ENCODE data around the gene CEP44.
"Not testable (repeated sequence)": the region's sequence is repeated elsewhere in the genome, so short reads cannot be mapped to it uniquely, and the experiment has no call there.

Gene CEP44

GRCh38 chr4:174369985-174370384 lies 86.3 kb downstream of the CEP44 start:
- no peaks in the 10 kb centered on the region for H3K36me3 Mint-ChIP-seq (ENCODE audit: low read depth)

GRCh38 chr4:174373821-174374220 lies 90.1 kb downstream of the CEP44 start:
- H3K4me3 Mint-ChIP-seq: no peak overlapping the region

More at GRCh38 chr4:174369985-174370384, 86.3 kb downstream of the CEP44 start:
- no peaks in the 10 kb centered on the region for H3K27me3 Mint-ChIP-seq (ENCODE audit: low read depth)
- H3K27ac Mint-ChIP-seq: no peak overlapping the region
- no peak overlapping the region for H3K4me3 Mint-ChIP-seq
- H3K4me1 Mint-ChIP-seq (ENCODE audit: low read depth): no peaks in the 10 kb centered on the region
- H3K9me3 Mint-ChIP-seq: no peaks in the 10 kb centered on the region

DNA sequence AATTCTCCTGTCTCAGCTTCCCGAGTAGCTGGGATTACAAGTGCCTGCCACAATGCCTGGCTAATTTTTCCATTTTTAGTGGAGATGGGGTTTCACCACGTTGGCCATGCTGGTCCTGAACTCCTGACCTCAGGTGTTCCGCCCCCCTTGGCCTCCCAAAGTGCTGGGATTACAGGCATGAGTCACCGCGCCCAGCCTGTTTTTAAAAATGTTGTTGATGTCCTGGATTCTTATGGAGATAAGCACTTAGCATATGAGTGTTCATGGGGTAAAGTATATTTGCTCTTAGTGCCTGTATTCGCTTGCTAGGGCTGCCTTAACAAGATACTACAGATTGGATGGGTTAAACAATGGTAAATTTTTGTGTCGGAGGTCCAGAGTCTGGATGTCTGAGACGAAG lies 91.7 kb downstream of the CEP44 start:
- no peaks in the 10 kb centered on the region for H3K36me3 Mint-ChIP-seq (ENCODE audit: low read depth)

More at GRCh38 chr4:174373821-174374220, 90.1 kb downstream of the CEP44 start:
- peaks cover 8% of the 10 kb centered on the region for H3K27me3 Mint-ChIP-seq (ENCODE audit: low read depth)
- no peaks in the 10 kb centered on the region for H3K4me1 Mint-ChIP-seq (ENCODE audit: low read depth)
- no peak overlapping the region for H3K27ac Mint-ChIP-seq
- no peaks in the 10 kb centered on the region for H3K9me3 Mint-ChIP-seq
- no peaks in the 10 kb centered on the region for H3K36me3 Mint-ChIP-seq (ENCODE audit: low read depth)

DNA sequence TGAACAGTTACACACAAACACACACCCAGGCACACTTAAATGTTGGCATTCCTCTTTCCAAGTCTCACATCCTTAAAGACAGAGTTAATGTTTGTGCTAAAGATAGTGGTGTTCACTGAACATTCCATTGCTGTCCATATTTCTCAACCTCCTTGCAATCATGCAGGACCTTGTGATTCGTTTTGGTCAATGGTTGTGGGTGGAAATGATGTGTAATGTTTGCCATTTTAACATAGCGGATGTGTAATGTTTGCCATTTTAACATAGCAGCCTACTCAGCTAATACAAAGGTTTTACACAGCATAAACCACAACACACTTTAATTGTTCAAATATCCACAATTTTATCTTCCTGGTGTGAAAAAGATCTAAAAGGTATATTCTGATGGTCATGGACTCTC lies 93.9 kb downstream of the CEP44 start:
- no peak overlapping the region for H3K4me3 Mint-ChIP-seq
- H3K36me3 Mint-ChIP-seq (ENCODE audit: low read depth): no peaks in the 10 kb centered on the region
- no peak overlapping the region for H3K27ac Mint-ChIP-seq
- no peaks in the 10 kb centered on the region for H3K9me3 Mint-ChIP-seq
- H3K27me3 Mint-ChIP-seq (ENCODE audit: low read depth): peaks cover 11% of the 10 kb centered on the region
- H3K4me1 Mint-ChIP-seq (ENCODE audit: low read depth): no peaks in the 10 kb centered on the region

More for the DNA sequence above, 91.7 kb downstream of the CEP44 start:
- Mint-ChIP-seq H3K27ac (no peak overlapping the region), H3K27me3 (ENCODE audit: low read depth) (peaks cover 11% of the 10 kb centered on the region), H3K9me3 (no peaks in the 10 kb centered on the region), H3K4me3 (no peak overlapping the region), H3K4me1 (ENCODE audit: low read depth) (no peaks in the 10 kb centered on the region)

- no peaks in the 10 kb centered on the region for H3K36me3 Mint-ChIP-seq (ENCODE audit: low read depth)
- H3K27me3 Mint-ChIP-seq (ENCODE audit: low read depth): peaks cover 11% of the 10 kb centered on the region
- H3K4me3 Mint-ChIP-seq: no peak overlapping the region
- H3K27ac Mint-ChIP-seq: no peak overlapping the region
- no peaks in the 10 kb centered on the region for H3K4me1 Mint-ChIP-seq (ENCODE audit: low read depth)
- H3K9me3 Mint-ChIP-seq: no peaks in the 10 kb centered on the region
These were observed 95.2 kb downstream of the CEP44 start for GRCh38 chr4:174378951-174379350.

- H3K4me1 Mint-ChIP-seq (ENCODE audit: low read depth); H3K4me3 Mint-ChIP-seq; H3K36me3 Mint-ChIP-seq (ENCODE audit: low read depth); H3K27ac Mint-ChIP-seq; H3K9me3 Mint-ChIP-seq: not testable (repeated sequence)
- peaks cover 11% of the 10 kb centered on the region for H3K27me3 Mint-ChIP-seq (ENCODE audit: low read depth)
These were observed 96.5 kb downstream of the CEP44 start for GRCh38 chr4:174380206-174380605.

DNA sequence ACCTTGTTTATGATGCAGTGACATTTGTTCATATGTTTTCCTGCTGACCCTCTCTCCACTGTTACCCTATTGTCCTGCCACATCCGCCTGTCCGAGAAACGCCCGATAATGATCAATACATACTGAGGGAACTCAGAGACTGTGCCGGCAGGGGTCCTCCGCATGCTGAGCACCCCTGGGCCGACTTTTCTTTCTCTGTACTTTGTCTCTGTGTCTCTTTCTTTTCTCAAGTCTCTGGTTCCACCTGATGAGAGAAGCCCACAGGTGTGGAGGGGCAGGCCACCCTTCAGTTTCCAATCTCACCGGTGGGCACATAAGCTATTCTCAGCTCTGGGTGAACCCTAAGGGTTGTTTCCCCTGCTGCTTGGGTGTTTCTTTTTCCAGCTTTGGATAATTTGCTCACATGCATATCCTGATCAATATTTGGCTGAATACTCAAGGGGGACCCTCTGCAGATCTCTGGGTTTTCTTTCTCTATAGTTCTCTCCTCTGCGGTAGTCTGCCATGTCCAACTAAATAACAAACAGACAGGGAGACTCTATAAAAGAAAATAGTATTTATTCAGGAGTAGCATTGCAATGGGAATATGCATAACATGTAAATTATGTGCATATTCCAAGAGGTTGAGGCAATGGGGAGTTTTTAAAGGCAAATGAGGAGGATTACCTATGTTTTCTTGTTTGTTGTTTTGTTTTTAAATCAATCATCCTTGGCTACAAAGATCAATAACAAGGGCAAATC lies 97.2 kb downstream of the CEP44 start:
- no peak overlapping the region for H3K4me3 Mint-ChIP-seq
- H3K36me3 Mint-ChIP-seq (ENCODE audit: low read depth): no peaks in the 10 kb centered on the region
- peaks cover 11% of the 10 kb centered on the region for H3K27me3 Mint-ChIP-seq (ENCODE audit: low read depth)
- no peak overlapping the region for H3K27ac Mint-ChIP-seq
- no peaks in the 10 kb centered on the region for H3K4me1 Mint-ChIP-seq (ENCODE audit: low read depth)
- no peaks in the 10 kb centered on the region for H3K9me3 Mint-ChIP-seq

- Mint-ChIP-seq H3K4me1 (ENCODE audit: low read depth) (no peaks in the 10 kb centered on the region), H3K27me3 (ENCODE audit: low read depth) (peaks cover 11% of the 10 kb centered on the region), H3K9me3 (no peaks in the 10 kb centered on the region), H3K4me3 (no peak overlapping the region), H3K36me3 (ENCODE audit: low read depth) (no peaks in the 10 kb centered on the region), H3K27ac (no peak overlapping the region)
These were observed 97.7 kb downstream of the CEP44 start for GRCh38 chr4:174381440-174381800.
